ENCODE data around the gene ANAPC5.
"Not testable (repeated sequence)": the region's sequence is repeated elsewhere in the genome, so short reads cannot be mapped to it uniquely, and the experiment has no call there.

The ANAPC5 gene

DNA sequence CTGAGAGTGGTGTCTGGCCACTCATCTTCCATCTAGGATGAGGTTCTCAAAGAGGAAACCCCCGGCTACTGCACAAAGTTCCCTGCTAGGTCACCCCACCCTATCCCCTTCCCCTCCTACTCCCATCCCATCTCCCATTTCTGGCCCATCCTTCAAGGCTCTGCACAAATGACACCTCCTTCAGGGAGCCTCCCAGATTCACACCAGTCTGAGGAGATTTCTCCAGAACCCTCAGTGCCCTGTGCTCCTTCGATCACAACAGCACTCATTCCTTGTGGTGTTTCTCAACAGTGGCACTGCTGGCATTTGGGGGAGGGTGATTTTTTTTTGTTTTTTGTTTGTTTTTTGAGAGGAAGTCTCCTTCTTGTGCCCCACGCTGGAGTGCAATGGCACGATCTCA lies 58.6 kb downstream of the ANAPC5 start:
- Histone ChIP-seq H3K27me3 (ENCODE audit: low read depth, low read length) (no peaks in the 10 kb centered on the region), H3K4me1 (ENCODE audit: control insufficient read depth in 1 of 2, insufficient read depth in 2 of 2, low read length in 2 of 2) (peaks cover 14 to 26% of the 10 kb centered on the region in 2 donors), H3K27ac (ENCODE audit: low read length) (no peak overlapping the region), H3K36me3 (ENCODE audit: control insufficient read depth in 1 of 2, insufficient read depth in 2 of 2, low read length in 2 of 2) (peaks cover 4 to 6% of the 10 kb centered on the region in 2 donors), H3K9me3 (ENCODE audit: control insufficient read depth in 1 of 2, low read length in 2 of 2) (no peaks in the 10 kb centered on the region), H3K4me3 (ENCODE audit: low read depth in 1 of 2, low read length in 2 of 2) (no peak overlapping the region)

- H3K4me3 ChIP-seq (ENCODE audit: low read depth in 1 of 2, low read length in 2 of 2) = no peak overlapping the region
- peaks cover 4 to 6% of the 10 kb centered on the region in 2 donors for H3K36me3 ChIP-seq (ENCODE audit: control insufficient read depth in 1 of 2, insufficient read depth in 2 of 2, low read length in 2 of 2)
- H3K27ac ChIP-seq (ENCODE audit: low read length) = no peak overlapping the region
- no peaks in the 10 kb centered on the region for H3K9me3 ChIP-seq (ENCODE audit: control insufficient read depth in 1 of 2, low read length in 2 of 2)
- peaks cover 11 to 23% of the 10 kb centered on the region in 2 donors for H3K4me1 ChIP-seq (ENCODE audit: control insufficient read depth in 1 of 2, insufficient read depth in 2 of 2, low read length in 2 of 2)
- no peaks in the 10 kb centered on the region for H3K27me3 ChIP-seq (ENCODE audit: low read depth, low read length)
These were observed 61.8 kb downstream of the ANAPC5 start for GRCh38 chr12:121290410-121290809.

DNA sequence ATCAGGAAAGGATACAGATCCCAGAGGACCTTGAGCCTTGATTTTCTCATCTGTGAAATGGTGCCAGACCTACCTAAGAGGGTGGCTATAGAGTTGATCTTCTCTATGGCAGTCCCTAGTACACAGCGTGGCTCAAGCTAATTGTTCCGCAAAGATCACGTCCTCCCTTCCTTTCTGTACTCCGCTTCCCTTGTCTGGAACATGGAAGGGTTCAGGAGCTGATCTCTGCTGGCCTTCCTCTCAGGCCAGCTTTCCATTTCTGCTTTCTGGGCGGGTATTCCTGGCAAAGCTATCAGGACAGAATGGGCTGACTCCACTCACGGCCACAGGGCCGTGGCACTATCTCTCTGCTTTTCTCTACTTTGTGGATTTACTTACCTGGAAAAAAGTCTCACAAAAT lies 62.2 kb downstream of the ANAPC5 start:
- H3K27ac ChIP-seq (ENCODE audit: low read length) = no peak overlapping the region
- H3K4me1 ChIP-seq (ENCODE audit: control insufficient read depth in 1 of 2, insufficient read depth in 2 of 2, low read length in 2 of 2) = peaks cover 8 to 18% of the 10 kb centered on the region in 2 donors
- peaks cover 4 to 6% of the 10 kb centered on the region in 2 donors for H3K36me3 ChIP-seq (ENCODE audit: control insufficient read depth in 1 of 2, insufficient read depth in 2 of 2, low read length in 2 of 2)
- H3K4me3 ChIP-seq (ENCODE audit: low read depth in 1 of 2, low read length in 2 of 2) = no peak overlapping the region
- no peaks in the 10 kb centered on the region for H3K27me3 ChIP-seq (ENCODE audit: low read depth, low read length)
- H3K9me3 ChIP-seq (ENCODE audit: control insufficient read depth in 1 of 2, low read length in 2 of 2) = no peaks in the 10 kb centered on the region

- Histone ChIP-seq H3K4me3 (ENCODE audit: low read depth in 1 of 2, low read length in 2 of 2) (no peak overlapping the region), H3K4me1 (ENCODE audit: control insufficient read depth in 1 of 2, insufficient read depth in 2 of 2, low read length in 2 of 2) (peaks cover 3 to 11% of the 10 kb centered on the region in 2 donors), H3K27ac (ENCODE audit: low read length) (no peak overlapping the region), H3K27me3 (ENCODE audit: low read depth, low read length) (no peaks in the 10 kb centered on the region), H3K9me3 (ENCODE audit: control insufficient read depth in 1 of 2, low read length in 2 of 2) (no peaks in the 10 kb centered on the region), H3K36me3 (ENCODE audit: control insufficient read depth in 1 of 2, insufficient read depth in 2 of 2, low read length in 2 of 2) (peaks cover 4 to 6% of the 10 kb centered on the region in 2 donors)
These were observed 63.2 kb downstream of the ANAPC5 start for GRCh38 chr12:121288986-121289385.

- H3K36me3 ChIP-seq (ENCODE audit: control insufficient read depth in 1 of 2, insufficient read depth in 2 of 2, low read length in 2 of 2) = peaks cover 4 to 6% of the 10 kb centered on the region in 2 donors
- no peak overlapping the region for H3K4me3 ChIP-seq (ENCODE audit: low read depth in 1 of 2, low read length in 2 of 2)
- H3K27me3 ChIP-seq (ENCODE audit: low read depth, low read length) = no peaks in the 10 kb centered on the region
- H3K4me1 ChIP-seq (ENCODE audit: control insufficient read depth in 1 of 2, insufficient read depth in 2 of 2, low read length in 2 of 2) = peaks cover 3 to 11% of the 10 kb centered on the region in 2 donors
- H3K27ac ChIP-seq (ENCODE audit: low read length) = no peak overlapping the region
- no peaks in the 10 kb centered on the region for H3K9me3 ChIP-seq (ENCODE audit: control insufficient read depth in 1 of 2, low read length in 2 of 2)
These were observed 63.9 kb downstream of the ANAPC5 start for GRCh38 chr12:121288158-121288845.

DNA sequence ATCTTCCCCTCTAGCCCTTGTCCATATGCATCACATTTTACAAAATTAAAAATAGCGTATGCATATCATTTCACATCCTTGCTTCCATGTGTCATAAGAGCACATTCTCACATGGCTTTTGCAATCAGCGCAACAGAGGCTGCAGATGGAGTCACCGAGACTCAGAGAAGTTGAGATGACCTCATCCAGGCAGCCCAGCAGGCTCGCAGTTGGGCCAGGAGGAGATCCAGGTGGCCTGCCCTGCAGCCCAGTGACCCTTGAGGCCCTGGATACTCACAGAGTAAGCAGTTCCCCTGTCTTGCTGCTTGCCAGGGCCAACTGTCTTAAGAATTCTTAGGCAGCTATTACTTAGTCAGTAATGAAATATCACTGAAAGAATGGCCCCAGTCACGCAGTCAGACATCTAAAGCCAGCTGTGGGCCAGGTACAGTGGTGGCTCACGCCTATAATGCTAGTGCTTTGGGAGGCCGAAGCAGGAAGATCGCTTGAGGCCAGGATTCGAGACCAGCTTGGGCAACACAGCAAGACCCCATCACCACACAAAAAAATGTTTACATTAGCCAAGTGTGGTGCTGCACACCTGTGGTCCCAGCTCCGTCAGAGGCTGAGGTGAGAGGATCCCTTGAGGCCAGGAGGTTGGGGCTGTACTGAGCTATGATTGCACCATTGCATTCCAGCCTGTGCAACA lies 64.8 kb downstream of the ANAPC5 start:
- Histone ChIP-seq H3K36me3 (ENCODE audit: control insufficient read depth in 1 of 2, insufficient read depth in 2 of 2, low read length in 2 of 2) (peaks cover 2 to 3% of the 10 kb centered on the region in 2 donors), H3K4me3 (ENCODE audit: low read depth in 1 of 2, low read length in 2 of 2) (no peak overlapping the region), H3K9me3 (ENCODE audit: control insufficient read depth in 1 of 2, low read length in 2 of 2) (no peaks in the 10 kb centered on the region), H3K27me3 (ENCODE audit: low read depth, low read length) (no peaks in the 10 kb centered on the region), H3K27ac (ENCODE audit: low read length) (no peak overlapping the region), H3K4me1 (ENCODE audit: control insufficient read depth in 1 of 2, insufficient read depth in 2 of 2, low read length in 2 of 2) (peaks cover 3 to 13% of the 10 kb centered on the region in 2 donors)

DNA sequence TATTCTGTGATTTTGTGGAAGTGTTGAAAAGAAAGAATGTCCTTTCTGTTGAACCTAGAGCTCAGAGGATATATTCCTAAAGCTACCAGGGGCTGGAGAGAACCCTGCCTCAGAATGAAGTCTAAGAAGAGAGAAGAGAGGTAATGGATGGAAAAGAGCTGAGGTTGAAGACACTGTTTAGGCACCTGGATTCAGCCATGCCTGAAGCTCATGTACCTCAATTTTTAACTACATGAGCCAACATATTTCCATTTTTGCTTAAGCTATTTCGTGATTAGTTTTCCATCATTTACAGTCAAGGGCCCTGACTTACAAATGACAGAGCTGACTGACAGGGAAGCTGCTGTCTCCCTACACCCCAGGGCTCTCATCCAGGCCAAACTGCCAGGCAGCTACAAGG lies 66.4 kb downstream of the ANAPC5 start:
- H3K36me3 ChIP-seq (ENCODE audit: control insufficient read depth in 1 of 2, insufficient read depth in 2 of 2, low read length in 2 of 2) = no peaks in the 10 kb centered on the region
- H3K9me3 ChIP-seq (ENCODE audit: control insufficient read depth in 1 of 2, low read length in 2 of 2) = no peaks in the 10 kb centered on the region
- no peak overlapping the region for H3K27ac ChIP-seq (ENCODE audit: low read length)
- H3K27me3 ChIP-seq (ENCODE audit: low read depth, low read length) = no peaks in the 10 kb centered on the region
- H3K4me1 ChIP-seq (ENCODE audit: control insufficient read depth in 1 of 2, insufficient read depth in 2 of 2, low read length in 2 of 2) = peaks cover 3 to 17% of the 10 kb centered on the region in 2 donors
- no peak overlapping the region for H3K4me3 ChIP-seq (ENCODE audit: low read depth in 1 of 2, low read length in 2 of 2)

DNA sequence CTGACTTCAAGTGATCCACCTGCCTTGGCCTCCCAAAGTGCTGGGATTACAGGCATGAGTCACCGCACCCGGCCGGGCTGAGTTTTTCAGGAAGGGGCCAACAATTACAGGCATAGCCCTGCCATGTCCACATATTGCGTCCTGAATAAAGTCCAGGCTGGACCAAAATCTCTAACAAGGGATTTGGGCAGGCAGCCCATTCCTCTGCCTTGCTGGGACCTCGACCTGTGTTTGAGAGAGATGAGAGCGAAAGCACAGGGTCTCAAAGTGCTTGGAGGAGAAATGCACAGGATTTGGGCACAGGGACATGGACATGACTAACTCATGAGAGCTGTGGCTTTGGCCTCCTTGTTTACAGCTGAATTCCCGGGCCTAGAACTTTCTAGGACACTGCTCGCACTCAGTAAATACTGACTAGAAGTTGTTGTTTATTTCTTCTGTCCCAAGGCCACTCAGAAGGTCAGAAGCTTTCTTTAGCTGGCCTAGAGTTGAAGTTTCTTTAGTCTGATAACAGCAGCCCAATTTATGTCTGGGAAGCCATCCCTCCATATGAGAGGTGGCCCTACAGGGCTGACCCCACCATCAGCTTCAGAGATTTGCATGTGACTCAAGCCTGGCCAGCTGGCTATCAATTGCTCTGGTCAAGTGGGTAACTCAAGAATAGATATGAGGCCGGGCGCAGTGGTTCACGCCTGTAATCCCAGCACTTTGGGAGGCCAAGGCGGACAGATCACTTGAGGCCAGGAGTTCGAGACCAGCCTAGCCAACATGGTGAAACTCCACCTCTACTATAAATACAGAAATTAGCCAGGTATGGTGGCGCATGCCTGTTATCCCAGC lies 67.4 kb downstream of the ANAPC5 start:
- Histone ChIP-seq H3K4me3 (ENCODE audit: low read depth in 1 of 2, low read length in 2 of 2) (no peak overlapping the region), H3K36me3 (ENCODE audit: control insufficient read depth in 1 of 2, insufficient read depth in 2 of 2, low read length in 2 of 2) (no peaks in the 10 kb centered on the region), H3K27ac (ENCODE audit: low read length) (no peak overlapping the region), H3K9me3 (ENCODE audit: control insufficient read depth in 1 of 2, low read length in 2 of 2) (no peaks in the 10 kb centered on the region), H3K4me1 (ENCODE audit: control insufficient read depth in 1 of 2, insufficient read depth in 2 of 2, low read length in 2 of 2) (peaks cover under 1 to 18% of the 10 kb centered on the region in 2 donors), H3K27me3 (ENCODE audit: low read depth, low read length) (no peaks in the 10 kb centered on the region)

DNA sequence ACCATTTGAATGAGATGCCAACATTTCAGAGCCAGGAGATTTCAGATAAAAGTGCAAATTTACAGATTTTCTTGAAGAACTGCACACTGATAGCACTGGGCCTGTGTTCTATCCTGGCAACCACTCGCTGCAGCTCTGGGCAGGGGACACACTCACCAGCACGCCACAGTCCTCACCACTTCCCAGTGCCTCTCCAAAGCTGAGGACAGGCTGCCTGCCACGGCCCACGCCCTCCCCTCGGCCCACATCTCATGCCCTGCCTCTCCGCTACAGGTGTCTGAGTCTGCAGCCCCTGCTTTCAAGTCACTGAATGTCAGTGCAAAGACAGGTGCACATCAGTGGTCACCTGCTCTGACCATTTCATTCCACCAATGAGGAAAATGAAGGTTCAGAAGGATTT lies 68.4 kb downstream of the ANAPC5 start:
- Histone ChIP-seq H3K36me3 (ENCODE audit: control insufficient read depth in 1 of 2, insufficient read depth in 2 of 2, low read length in 2 of 2) (no peaks in the 10 kb centered on the region), H3K27me3 (ENCODE audit: low read depth, low read length) (no peaks in the 10 kb centered on the region), H3K9me3 (ENCODE audit: control insufficient read depth in 1 of 2, low read length in 2 of 2) (no peaks in the 10 kb centered on the region), H3K4me3 (ENCODE audit: low read depth in 1 of 2, low read length in 2 of 2) (no peak overlapping the region), H3K4me1 (ENCODE audit: control insufficient read depth in 1 of 2, insufficient read depth in 2 of 2, low read length in 2 of 2) (peaks cover 6 to 27% of the 10 kb centered on the region in 2 donors), H3K27ac (ENCODE audit: low read length) (no peak overlapping the region)

DNA sequence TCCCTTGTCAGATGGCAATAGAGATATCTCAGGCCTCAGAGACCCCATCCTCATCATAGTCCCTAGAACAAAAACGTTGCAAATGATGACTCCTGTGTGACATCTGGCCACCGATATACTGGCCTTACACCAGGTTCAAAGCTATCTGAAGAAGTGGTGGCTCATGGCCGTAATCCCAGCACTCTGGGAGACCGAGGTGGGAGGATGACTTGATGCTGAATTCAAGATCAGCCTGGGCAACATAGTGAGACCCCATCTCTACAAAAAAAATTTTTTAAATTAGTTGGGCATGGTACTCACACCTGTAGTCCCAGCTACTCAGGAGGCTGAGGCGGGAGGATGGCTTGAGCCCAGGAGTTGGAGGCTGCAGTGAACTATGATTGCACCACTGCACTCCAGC lies 68.8 kb downstream of the ANAPC5 start:
- Histone ChIP-seq H3K27me3 (ENCODE audit: low read depth, low read length) (no peaks in the 10 kb centered on the region), H3K4me1 (ENCODE audit: control insufficient read depth in 1 of 2, insufficient read depth in 2 of 2, low read length in 2 of 2) (peaks cover 9 to 25% of the 10 kb centered on the region in 2 donors), H3K4me3 (ENCODE audit: low read depth in 1 of 2, low read length in 2 of 2) (no peak overlapping the region), H3K36me3 (ENCODE audit: control insufficient read depth in 1 of 2, insufficient read depth in 2 of 2, low read length in 2 of 2) (no peaks in the 10 kb centered on the region), H3K9me3 (ENCODE audit: control insufficient read depth in 1 of 2, low read length in 2 of 2) (no peaks in the 10 kb centered on the region), H3K27ac (ENCODE audit: low read length) (no peak overlapping the region)

- not testable (repeated sequence) for H3K4me3 ChIP-seq (ENCODE audit: low read depth in 1 of 2, low read length in 2 of 2); H3K27ac ChIP-seq (ENCODE audit: low read length); H3K27me3 ChIP-seq (ENCODE audit: low read depth, low read length); H3K36me3 ChIP-seq (ENCODE audit: control insufficient read depth in 1 of 2, insufficient read depth in 2 of 2, low read length in 2 of 2); H3K9me3 ChIP-seq (ENCODE audit: control insufficient read depth in 1 of 2, low read length in 2 of 2)
- peaks cover 9 to 20% of the 10 kb centered on the region in 2 donors for H3K4me1 ChIP-seq (ENCODE audit: control insufficient read depth in 1 of 2, insufficient read depth in 2 of 2, low read length in 2 of 2)
These were observed 69.3 kb downstream of the ANAPC5 start for GRCh38 chr12:121282910-121283309.
